Esophagus squamous epithelium (tissue), 5 donors: Measurements from ENCODE around the gene SOX12. TPM values are rescaled to one million over a fixed set of nuclear protein-coding genes. Genes with fewer than 3 reads are reported as not detected.

Experiments
- DNase-seq: peaks from one replicate; lab custom pipeline; 2025; lab: John Stamatoyannopoulos, UW
- H3K27ac ChIP-seq, 4 donors: fragments of 200-600 bp; sonication (generic); one replicate each; pipeline ENCODE4 v1.5.1; 2016 to 2019; ENCODE audit warnings: mild to moderate bottlenecking in 1 of 4
- H3K27me3 ChIP-seq, 4 donors: fragments of 200-600 bp; sonication (generic); 1 replicate in 3 of 4; 2 replicates in 1 of 4; pipeline versions ENCODE4 v1.5.1 to v1.6.0; 2017 to 2021; ENCODE audit warnings: antibody characterized with exemption in 1 of 4
- H3K36me3 ChIP-seq, 3 donors: fragments of 200-600 bp; sonication (generic); one replicate each; pipeline ENCODE4 v1.5.1; 2016 to 2019
- H3K4me1 ChIP-seq, 3 donors: fragments of 200-600 bp; sonication (generic); one replicate each; pipeline ENCODE4 v1.5.1; 2017 to 2019
- H3K4me3 ChIP-seq, 4 donors: fragments of 200-600 bp; sonication (generic); 1 replicate in 3 of 4; 2 replicates in 1 of 4; pipeline ENCODE4 v1.5.1; 2016 to 2019; ENCODE audit warnings: mild to moderate bottlenecking in 2 of 4, moderate library complexity in 1 of 4
- H3K9me3 ChIP-seq, 3 donors: fragments of 200-600 bp; sonication (generic); one replicate each; pipeline ENCODE4 v1.5.1; 2016 to 2019
- CTCF ChIP-seq, 6 experiments: fragments of 450-650 bp in 4 of 6; fragments of 200-600 bp in 2 of 6; sonication (generic) in 2 of 6; IDR thresholded peaks; one replicate each; pipeline ENCODE4 v1.5.1; 2016 to 2019; ENCODE audit warnings: antibody characterized with exemption in 6 of 6, mild to moderate bottlenecking in 4 of 6, moderate library complexity in 4 of 6
- POLR2A ChIP-seq, 4 donors: fragments of 450-650 bp; IDR thresholded peaks; one replicate each; pipeline ENCODE4 v1.6.1; 2017; ENCODE audit warnings: antibody characterized with exemption in 4 of 4, mild to moderate bottlenecking in 4 of 4, moderate library complexity in 3 of 4
- WGBS, 2 donors: methylation state at CpG; one replicate each; pipeline ENCODE4 v1.1.5; 2018; 5-methylcytosine and 5-hydroxymethylcytosine counted together
- intact Hi-C: fragments of 100-400 bp; cut with DNase I; formaldehyde crosslinking; loops from one replicate; pipeline ENCODE4 v1.15.0; 2022
- total RNA-seq, 4 donors: library from RNA; depleted of rRNA; stranded (reverse); fragments of >200 nt; gene quantifications; one replicate each; pipeline ENCODE4 v1.1.0, GENCODE V29; 2016
- donor health status: DM: yes; HTN: yes; CAD: no.

SOX12 gene
- total RNA-seq, 4 donors from 2014 or later = 2.1 to 3.8 (median 3.3) TPM

GRCh38 chr20:324177-325044, 941 bp upstream of the SOX12 start:
- Histone ChIP-seq H3K36me3 (peaks cover 0 to 6% (median 0%) of the 10 kb centered on the region in 3 donors), H3K27ac (peak overlapping the region; percentile 89 to 98 (median 96)), H3K27me3 (peaks cover 0 to 6% (median 0%) of the 10 kb centered on the region in 4 donors), H3K4me3 (peak overlapping the region; percentile 67 to 95 (median 76)), H3K9me3 (no peaks in the 10 kb centered on the region), H3K4me1 (peaks cover 24 to 66% (median 35%) of the 10 kb centered on the region in 3 donors)
- 0% methylated on average over 3 to 14 of the region's 69 CpGs for WGBS, 2 donors
- TF ChIP-seq CTCF (IDR thresholded peaks at IDR 0.05) (peak in 3 of 6 experiments; percentile 18 to 34 (median 27)), POLR2A (IDR thresholded peaks at IDR 0.05) (peak in 2 of 4 donors; percentile 42 to 79)
- peak; percentile 43 for DNase-seq
- intact Hi-C loops = no loop called here

- intact Hi-C loops = no loop called here
- H3K4me3 ChIP-seq = peak overlapping the region; percentile 67 to 95 (median 76)
- no peak for DNase-seq
- peak overlapping the region; percentile 83 to 98 (median 94) for H3K27ac ChIP-seq
- no peaks in the 10 kb centered on the region for H3K36me3 ChIP-seq
- H3K4me1 ChIP-seq = peaks cover 34 to 83% (median 48%) of the 10 kb centered on the region in 3 donors
- no peaks in the 10 kb centered on the region for H3K9me3 ChIP-seq
- TF ChIP-seq POLR2A (IDR thresholded peaks at IDR 0.05) = no peak
- TF ChIP-seq CTCF (IDR thresholded peaks at IDR 0.05) = no peak
- H3K27me3 ChIP-seq = peaks cover 0 to 6% (median 0%) of the 10 kb centered on the region in 4 donors
- WGBS, 2 donors = 0 to 1% methylated on average over 1 to 24 of the region's 103 CpGs
Observed at GRCh38 chr20:325889-326644, 715 bp downstream of the SOX12 start.

- TF ChIP-seq CTCF (IDR thresholded peaks at IDR 0.05) (no peak), POLR2A (IDR thresholded peaks at IDR 0.05) (no peak)
- no peaks in the 10 kb centered on the region for H3K36me3 ChIP-seq
- peak overlapping the region; percentile 67 to 95 (median 76) for H3K4me3 ChIP-seq
- no peak for DNase-seq
- H3K4me1 ChIP-seq = peaks cover 34 to 83% (median 48%) of the 10 kb centered on the region in 3 donors
- peak overlapping the region; percentile 83 to 98 (median 94) for H3K27ac ChIP-seq
- peaks cover 0 to 6% (median 0%) of the 10 kb centered on the region in 4 donors for H3K27me3 ChIP-seq
- intact Hi-C loops = no loop called here
- WGBS, 2 donors = 0 to 3% methylated on average over 19 to 26 of the region's 38 CpGs
- H3K9me3 ChIP-seq = no peaks in the 10 kb centered on the region
Observed at GRCh38 chr20:326645-327185, 1.4 kb downstream of the SOX12 start.

GRCh38 chr20:327186-328026, 2.1 kb downstream of the SOX12 start:
- intact Hi-C loops = no loop called here
- WGBS, 2 donors = 0 to 24% methylated on average over 2 to 6 of the region's 47 CpGs
- TF ChIP-seq CTCF (IDR thresholded peaks at IDR 0.05) (no peak), POLR2A (IDR thresholded peaks at IDR 0.05) (peak in 2 of 4 donors; percentile 10 to 34)
- Histone ChIP-seq H3K36me3 (no peaks in the 10 kb centered on the region), H3K4me3 (peak overlapping the region; percentile 67 to 95 (median 76)), H3K9me3 (no peaks in the 10 kb centered on the region), H3K27ac (peak overlapping the region; percentile 83 to 98 (median 94)), H3K27me3 (peaks cover 0 to 6% (median 0%) of the 10 kb centered on the region in 4 donors), H3K4me1 (peaks cover 34 to 79% (median 48%) of the 10 kb centered on the region in 3 donors)
- peak; percentile 54 for DNase-seq
